WTC11 (cell line): ENCODE results near the gene KLK13. TPM values are rescaled to one million over a fixed set of nuclear protein-coding genes. Genes with fewer than 3 reads are reported as not detected.

ENCODE experiments used
- ATAC-seq: fragments of 200-7000 bp; cut with Tn5 transposase; 2 replicates; pipeline ENCODE4 v1.10.0; 2021; ENCODE audit warnings: mild to moderate bottlenecking, moderate library complexity
- CTCF ChIA-PET: fragments of 300-600 bp; sonication (Branson Sonifier 250); formaldehyde crosslinking; loops from one replicate; lab custom pipeline; 2021; ENCODE audit warnings: antibody characterized with exemption; lab: Charles Lee
- POLR2A ChIA-PET: fragments of 350-600 bp; sonication (Branson Sonifier 250); formaldehyde crosslinking; loops from one replicate; lab custom pipeline; 2021; ENCODE audit warnings: antibody characterized with exemption; lab: Charles Lee
- DNase-seq: peaks from one replicate; pipeline ENCODE4 v3.0.0; 2021; ENCODE audit warnings: low spot score
- H3K27ac Mint-ChIP-seq: 2 replicates; pipeline ENCODE4 v1.8.0; 2021; ENCODE audit warnings: mixed read lengths
- H3K27me3 Mint-ChIP-seq: 2 replicates; pipeline ENCODE4 v1.8.0; 2021; ENCODE audit warnings: low read depth, mild to moderate bottlenecking, moderate library complexity, mixed read lengths
- H3K36me3 Mint-ChIP-seq: 2 replicates; pipeline ENCODE4 v1.8.0; 2021; ENCODE audit warnings: mixed read lengths
- H3K4me1 Mint-ChIP-seq: 2 replicates; pipeline ENCODE4 v1.8.0; 2022; ENCODE audit warnings: mixed read lengths
- H3K4me3 Mint-ChIP-seq: 2 replicates; pipeline ENCODE4 v1.8.0; 2021; ENCODE audit warnings: mild to moderate bottlenecking, moderate library complexity, mixed read lengths
- H3K9me3 Mint-ChIP-seq: 2 replicates; pipeline ENCODE4 v1.8.0; 2021; ENCODE audit warnings: mixed read lengths
- ATF1 ChIP-seq: sonication (generic); formaldehyde crosslinking; IDR thresholded peaks from 2 replicates; pipeline ENCODE4 v1.8.1; 2023; ENCODE audit warnings: mild to moderate bottlenecking, moderate library complexity, missing genetic modification reagents
- ESRRA ChIP-seq: sonication (generic); formaldehyde crosslinking; IDR thresholded peaks from 2 replicates; pipeline ENCODE4 v1.8.1; 2022; ENCODE audit warnings: mild to moderate bottlenecking, missing genetic modification reagents, borderline replicate concordance
- ETV6 ChIP-seq: sonication (generic); formaldehyde crosslinking; IDR thresholded peaks from 2 replicates; pipeline ENCODE4 v1.8.1; 2022; ENCODE audit warnings: mild to moderate bottlenecking, missing genetic modification reagents
- IRF2 ChIP-seq: sonication (generic); formaldehyde crosslinking; IDR thresholded peaks from 2 replicates; pipeline ENCODE4 v1.8.0; 2022; ENCODE audit warnings: low read depth, missing genetic modification reagents, borderline replicate concordance
- JAZF1 ChIP-seq: fragments of 250-450 bp; sonication (Bioruptor Pico); IDR thresholded peaks from 2 replicates; pipeline ENCODE4 v1.9.0; 2021; ENCODE audit warnings: moderate library complexity, mild to moderate bottlenecking, inconsistent platforms
- MXD4 ChIP-seq: fragments of 250-450 bp; sonication (Bioruptor Pico); IDR thresholded peaks from 2 replicates; pipeline ENCODE4 v1.8.0; 2021; ENCODE audit warnings: mild to moderate bottlenecking, moderate library complexity, borderline replicate concordance
- MYBL2 ChIP-seq: sonication (generic); formaldehyde crosslinking; IDR thresholded peaks from 2 replicates; pipeline ENCODE4 v1.8.1; 2023; ENCODE audit warnings: mild to moderate bottlenecking, moderate library complexity, missing genetic modification reagents
- NFYB ChIP-seq: sonication (generic); formaldehyde crosslinking; conservative IDR thresholded peaks from 2 replicates; pipeline ENCODE4 v1.8.0; 2022; ENCODE audit warnings: low read depth, missing genetic modification reagents
- NR1H2 ChIP-seq: sonication (generic); formaldehyde crosslinking; IDR thresholded peaks from 2 replicates; pipeline ENCODE4 v1.9.0; 2021; ENCODE audit warnings: mild to moderate bottlenecking, moderate library complexity, missing genetic modification reagents
- RORB ChIP-seq: fragments of 250-450 bp; sonication (Bioruptor Pico); IDR thresholded peaks from 2 replicates; pipeline ENCODE4 v1.9.0; 2021; ENCODE audit warnings: mild to moderate bottlenecking
- SMAD3 ChIP-seq: sonication (generic); formaldehyde crosslinking; IDR thresholded peaks from 2 replicates; pipeline ENCODE4 v1.8.0; 2022; ENCODE audit warnings: missing genetic modification reagents, mild to moderate bottlenecking, borderline replicate concordance
- SMAD4 ChIP-seq: sonication (generic); formaldehyde crosslinking; IDR thresholded peaks from 2 replicates; pipeline ENCODE4 v1.8.0; 2022; ENCODE audit warnings: mild to moderate bottlenecking, missing genetic modification reagents
- SOX15 ChIP-seq: fragments of 250-450 bp; sonication (Bioruptor Pico); IDR thresholded peaks from 2 replicates; pipeline ENCODE4 v1.9.0; 2021; ENCODE audit warnings: mild to moderate bottlenecking
- TEAD4 ChIP-seq: sonication (generic); formaldehyde crosslinking; IDR thresholded peaks from 2 replicates; pipeline ENCODE4 v1.8.0; 2022; ENCODE audit warnings: mild to moderate bottlenecking, missing genetic modification reagents
- ZNF219 ChIP-seq: sonication (generic); formaldehyde crosslinking; IDR thresholded peaks from 2 replicates; pipeline ENCODE4 v1.8.0; 2023; ENCODE audit warnings: missing genetic modification reagents, mild to moderate bottlenecking, borderline replicate concordance
- ZNF232 ChIP-seq: sonication (generic); formaldehyde crosslinking; IDR thresholded peaks from 2 replicates; pipeline ENCODE4 v1.8.0; 2022; ENCODE audit warnings: mild to moderate bottlenecking, missing genetic modification reagents
- ZNF317 ChIP-seq: sonication (generic); formaldehyde crosslinking; IDR thresholded peaks from 2 replicates; pipeline ENCODE4 v1.8.1; 2023; ENCODE audit warnings: low read depth, mild to moderate bottlenecking, moderate library complexity, missing genetic modification reagents, borderline replicate concordance
- ZNF396 ChIP-seq: fragments of 250-450 bp; sonication (Bioruptor Pico); IDR thresholded peaks from 2 replicates; pipeline ENCODE4 v1.8.0; 2021; ENCODE audit warnings: mild to moderate bottlenecking, moderate library complexity, borderline replicate concordance
- ZNF423 ChIP-seq: fragments of 250-450 bp; sonication (Bioruptor Pico); IDR thresholded peaks from 2 replicates; pipeline ENCODE4 v2.1.2; 2022; ENCODE audit warnings: mild to moderate bottlenecking, moderate library complexity
- total RNA-seq: library from RNA; stranded (reverse); gene quantifications from 3 replicates; pipeline ENCODE4 v1.2.3, GENCODE V29; 2021
- TF ChIP-seq, protein P1 (sequence below): fragments of 250-450 bp; sonication (Bioruptor Pico); IDR thresholded peaks from 2 replicates; pipeline ENCODE4 v2.1.2; 2022; ENCODE audit warnings: mild to moderate bottlenecking, moderate library complexity
- TF ChIP-seq, protein P2 (sequence below): fragments of 250-450 bp; sonication (Bioruptor Pico); IDR thresholded peaks from 2 replicates; pipeline ENCODE4 v1.8.0; 2021; ENCODE audit warnings: mild to moderate bottlenecking
- TF ChIP-seq, protein P3 (sequence below): sonication (generic); formaldehyde crosslinking; IDR thresholded peaks from 2 replicates; pipeline ENCODE4 v1.8.0; 2022; ENCODE audit warnings: mild to moderate bottlenecking, missing genetic modification reagents
- TF ChIP-seq, protein P4 (sequence below): fragments of 250-450 bp; sonication (Bioruptor Pico); IDR thresholded peaks from 2 replicates; pipeline ENCODE4 v1.9.0; 2021; ENCODE audit warnings: mild to moderate bottlenecking
- TF ChIP-seq, protein P5 (sequence below): sonication (generic); formaldehyde crosslinking; IDR thresholded peaks from 2 replicates; pipeline ENCODE4 v1.8.1; 2022; ENCODE audit warnings: low read depth, mild to moderate bottlenecking, moderate library complexity, missing genetic modification reagents, borderline replicate concordance

Gene KLK13
- total RNA-seq, 1 experiment from 2014 or later = 3.1 TPM

DNA sequence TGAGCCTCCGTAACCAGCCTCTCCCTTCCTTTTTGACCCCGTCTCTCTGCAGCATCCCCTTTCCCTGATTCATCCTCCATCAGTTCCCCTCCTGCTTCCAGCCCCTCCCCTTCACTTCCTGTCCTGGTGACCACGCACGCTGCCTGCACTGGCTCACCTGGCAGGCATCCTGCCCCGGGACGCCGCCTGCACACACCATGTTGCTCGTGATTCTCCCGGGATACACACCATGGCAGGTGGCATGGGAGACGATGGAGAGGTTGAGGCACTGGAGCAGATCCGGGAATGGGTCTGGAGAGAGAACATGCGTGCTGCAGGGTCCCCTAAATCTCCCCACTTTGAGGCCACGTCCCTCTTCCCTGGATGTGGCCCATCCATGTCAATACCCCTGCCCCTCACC is 34.3 kb downstream of the KLK13 start:
- H3K27ac Mint-ChIP-seq = no peak overlapping the region
- no peaks in the 10 kb centered on the region for H3K36me3 Mint-ChIP-seq
- TF ChIP-seq ZNF423 (no peak), JAZF1 (CRISPR knock-in tag) (no peak), SMAD4 (CRISPR knock-in tag) (0 out of 2 replicates have a peak, but pooled peaks have one; percentile 13), TEAD4 (CRISPR knock-in tag) (no peak)
- no peak overlapping the region for H3K4me3 Mint-ChIP-seq
- H3K4me1 Mint-ChIP-seq = peaks cover 35% of the 10 kb centered on the region
- peaks cover 4% of the 10 kb centered on the region for H3K27me3 Mint-ChIP-seq
- POLR2A ChIA-PET = no interaction called here
- H3K9me3 Mint-ChIP-seq = peaks cover 6% of the 10 kb centered on the region
- CTCF ChIA-PET = interaction anchor here (0.6 kb wide), 1 partner anchor 64 kb away, joined by 3 read pairs; no protein-coding TSS in a partner anchor
- ATAC-seq = no peak
- DNase-seq = no peak

DNA sequence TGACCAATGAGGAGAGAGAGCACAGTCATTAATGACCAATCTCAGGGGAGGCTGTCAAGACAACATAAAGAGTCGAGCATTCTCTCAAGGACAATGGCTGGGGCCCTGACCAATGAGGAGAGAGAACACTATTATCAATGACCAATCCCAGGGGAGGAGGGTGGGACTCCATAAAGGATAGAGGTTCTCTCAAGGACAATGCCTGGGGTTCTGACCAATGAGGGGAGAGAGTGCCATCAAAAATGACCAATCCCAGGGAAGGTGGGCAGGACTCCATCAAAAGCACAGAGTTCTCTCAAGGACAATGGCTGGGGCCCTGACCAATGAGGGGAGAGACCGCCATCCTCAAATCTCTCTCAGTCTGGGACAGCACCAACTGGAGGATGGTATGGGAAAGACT is 35.2 kb downstream of the KLK13 start:
- no peaks in the 10 kb centered on the region for H3K36me3 Mint-ChIP-seq
- H3K27ac Mint-ChIP-seq = no peak overlapping the region
- no peak for DNase-seq
- no peak overlapping the region for H3K4me3 Mint-ChIP-seq
- TF ChIP-seq ZNF219 (CRISPR knock-in tag) (no peak), NFYB (CRISPR knock-in tag) (peak; percentile 41; the same call in 1 of the 2 replicates), ESRRA (CRISPR knock-in tag) (no peak), NR1H2 (CRISPR knock-in tag) (no peak)
- TF ChIP-seq, protein P1, sequence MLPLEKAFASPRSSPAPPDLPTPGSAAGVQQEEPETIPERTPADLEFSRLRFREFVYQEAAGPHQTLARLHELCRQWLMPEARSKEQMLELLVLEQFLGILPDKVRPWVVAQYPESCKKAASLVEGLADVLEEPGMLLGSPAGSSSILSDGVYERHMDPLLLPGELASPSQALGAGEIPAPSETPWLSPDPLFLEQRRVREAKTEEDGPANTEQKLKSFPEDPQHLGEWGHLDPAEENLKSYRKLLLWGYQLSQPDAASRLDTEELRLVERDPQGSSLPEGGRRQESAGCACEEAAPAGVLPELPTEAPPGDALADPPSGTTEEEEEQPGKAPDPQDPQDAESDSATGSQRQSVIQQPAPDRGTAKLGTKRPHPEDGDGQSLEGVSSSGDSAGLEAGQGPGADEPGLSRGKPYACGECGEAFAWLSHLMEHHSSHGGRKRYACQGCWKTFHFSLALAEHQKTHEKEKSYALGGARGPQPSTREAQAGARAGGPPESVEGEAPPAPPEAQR (CRISPR knock-in tag) = no peak
- ATAC-seq = peak; percentile 34
- POLR2A ChIA-PET = no interaction called here
- CTCF ChIA-PET = interaction anchor here (0.6 kb wide), 1 partner anchor 65 kb away, joined by 3 read pairs; no protein-coding TSS in a partner anchor
- peaks cover 36% of the 10 kb centered on the region for H3K4me1 Mint-ChIP-seq
- peaks cover 6% of the 10 kb centered on the region for H3K9me3 Mint-ChIP-seq
- H3K27me3 Mint-ChIP-seq = no peaks in the 10 kb centered on the region; the same call in 1 of the 2 replicates

DNA sequence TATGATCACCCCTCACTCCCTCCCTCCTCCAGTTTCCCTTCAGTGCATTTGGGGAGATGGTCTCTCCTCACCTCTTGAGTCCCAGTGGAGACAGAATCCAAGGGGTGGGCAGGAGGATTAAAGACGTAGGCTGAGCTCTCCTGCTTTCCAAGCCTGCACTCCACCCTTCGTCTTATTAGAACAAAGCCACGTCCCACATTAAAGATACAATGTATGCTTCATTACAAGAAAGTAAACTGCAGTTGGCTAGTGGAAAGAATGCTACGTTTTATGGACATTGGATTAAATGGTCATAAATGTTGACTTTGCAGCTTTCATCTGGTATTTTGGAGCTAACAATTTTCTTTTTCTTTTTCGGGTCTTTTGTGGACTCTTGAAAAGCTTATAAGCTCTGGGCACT is 37.0 kb downstream of the KLK13 start:
- DNase-seq (no peak), ATAC-seq (no peak)
- H3K27ac Mint-ChIP-seq = no peak overlapping the region
- TF ChIP-seq SMAD3 = no peak
- TF ChIP-seq IRF2 (CRISPR knock-in tag) = no peak
- TF ChIP-seq ATF1 (CRISPR knock-in tag) = no peak
- no peak for TF ChIP-seq SOX15 (CRISPR knock-in tag)
- no peak for TF ChIP-seq RORB (CRISPR knock-in tag)
- TF ChIP-seq, all 79 proteins: peak for 0
- H3K4me1 Mint-ChIP-seq = peaks cover 36% of the 10 kb centered on the region
- no peaks in the 10 kb centered on the region; the same call in 1 of the 2 replicates for H3K27me3 Mint-ChIP-seq
- H3K4me3 Mint-ChIP-seq = no peak overlapping the region
- CTCF ChIA-PET = interaction anchor here (0.6 to 3.1 kb wide), 4 partner anchors 11 to 69 kb away, joined by 3 to 18 read pairs (median 5); no protein-coding TSS in a partner anchor
- POLR2A ChIA-PET = no interaction called here
- H3K9me3 Mint-ChIP-seq = peaks cover 6% of the 10 kb centered on the region
- H3K36me3 Mint-ChIP-seq = no peaks in the 10 kb centered on the region

DNA sequence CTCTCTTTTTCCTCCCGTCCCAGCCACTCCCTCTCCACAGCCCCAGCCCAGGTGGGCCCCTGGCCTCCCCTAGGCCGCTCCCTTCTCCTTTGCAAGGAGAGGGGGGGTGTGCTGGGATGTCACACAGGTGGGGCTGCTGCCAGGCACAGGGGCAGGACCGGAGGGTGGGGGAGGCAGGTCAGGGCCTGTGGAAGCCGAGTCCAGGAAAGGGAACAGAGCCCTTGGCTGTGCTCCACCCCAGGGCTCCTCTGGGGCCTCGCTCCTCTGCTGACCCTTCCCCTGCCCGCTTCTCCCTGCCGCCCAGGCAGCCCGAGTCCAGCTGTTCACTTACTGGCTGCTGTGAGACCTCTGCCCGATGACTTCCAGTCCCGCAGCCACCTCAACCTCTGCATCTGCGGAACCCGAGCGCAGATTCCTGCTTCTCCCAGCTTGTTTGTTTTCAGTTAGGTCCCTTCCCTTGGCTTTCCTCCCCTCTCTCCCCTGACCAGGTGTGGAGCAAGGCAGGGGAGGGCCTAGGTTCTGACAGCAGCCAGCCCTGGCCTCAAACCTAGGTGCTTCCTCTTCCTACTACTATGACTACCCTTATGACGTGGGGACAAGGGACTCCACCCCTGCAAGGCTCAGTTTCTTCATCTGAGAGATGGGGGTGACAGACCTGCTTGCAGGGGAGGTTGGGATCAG is 37.6 kb downstream of the KLK13 start:
- Mint-ChIP-seq H3K9me3 (peaks cover 6% of the 10 kb centered on the region), H3K4me3 (no peak overlapping the region), H3K27me3 (no peaks in the 10 kb centered on the region; the same call in 1 of the 2 replicates), H3K36me3 (no peaks in the 10 kb centered on the region), H3K4me1 (peaks cover 40% of the 10 kb centered on the region), H3K27ac (no peak overlapping the region)
- ChIA-PET CTCF (interaction anchor here (1.2 to 3.1 kb wide), 2 partner anchors 10 to 70 kb away, joined by 3 to 18 read pairs; no protein-coding TSS in a partner anchor), POLR2A (no interaction called here)
- DNase-seq (no peak), ATAC-seq (no peak)
- TF ChIP-seq ETV6 (CRISPR knock-in tag) = no peak
- TF ChIP-seq, protein P2, sequence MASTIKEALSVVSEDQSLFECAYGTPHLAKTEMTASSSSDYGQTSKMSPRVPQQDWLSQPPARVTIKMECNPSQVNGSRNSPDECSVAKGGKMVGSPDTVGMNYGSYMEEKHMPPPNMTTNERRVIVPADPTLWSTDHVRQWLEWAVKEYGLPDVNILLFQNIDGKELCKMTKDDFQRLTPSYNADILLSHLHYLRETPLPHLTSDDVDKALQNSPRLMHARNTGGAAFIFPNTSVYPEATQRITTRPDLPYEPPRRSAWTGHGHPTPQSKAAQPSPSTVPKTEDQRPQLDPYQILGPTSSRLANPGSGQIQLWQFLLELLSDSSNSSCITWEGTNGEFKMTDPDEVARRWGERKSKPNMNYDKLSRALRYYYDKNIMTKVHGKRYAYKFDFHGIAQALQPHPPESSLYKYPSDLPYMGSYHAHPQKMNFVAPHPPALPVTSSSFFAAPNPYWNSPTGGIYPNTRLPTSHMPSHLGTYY (CRISPR knock-in tag) = no peak
- no peak for TF ChIP-seq ZNF232 (CRISPR knock-in tag)
- TF ChIP-seq ZNF317 (CRISPR knock-in tag) = no peak
- no peak for TF ChIP-seq ZNF396
- TF ChIP-seq, protein P3, sequence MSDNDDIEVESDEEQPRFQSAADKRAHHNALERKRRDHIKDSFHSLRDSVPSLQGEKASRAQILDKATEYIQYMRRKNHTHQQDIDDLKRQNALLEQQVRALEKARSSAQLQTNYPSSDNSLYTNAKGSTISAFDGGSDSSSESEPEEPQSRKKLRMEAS (CRISPR knock-in tag) = no peak
- TF ChIP-seq, protein P4, sequence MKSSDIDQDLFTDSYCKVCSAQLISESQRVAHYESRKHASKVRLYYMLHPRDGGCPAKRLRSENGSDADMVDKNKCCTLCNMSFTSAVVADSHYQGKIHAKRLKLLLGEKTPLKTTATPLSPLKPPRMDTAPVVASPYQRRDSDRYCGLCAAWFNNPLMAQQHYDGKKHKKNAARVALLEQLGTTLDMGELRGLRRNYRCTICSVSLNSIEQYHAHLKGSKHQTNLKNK (CRISPR knock-in tag) = no peak
- no peak for TF ChIP-seq MYBL2 (CRISPR knock-in tag)
- TF ChIP-seq MXD4 (CRISPR knock-in tag) = no peak
- TF ChIP-seq, protein P5, sequence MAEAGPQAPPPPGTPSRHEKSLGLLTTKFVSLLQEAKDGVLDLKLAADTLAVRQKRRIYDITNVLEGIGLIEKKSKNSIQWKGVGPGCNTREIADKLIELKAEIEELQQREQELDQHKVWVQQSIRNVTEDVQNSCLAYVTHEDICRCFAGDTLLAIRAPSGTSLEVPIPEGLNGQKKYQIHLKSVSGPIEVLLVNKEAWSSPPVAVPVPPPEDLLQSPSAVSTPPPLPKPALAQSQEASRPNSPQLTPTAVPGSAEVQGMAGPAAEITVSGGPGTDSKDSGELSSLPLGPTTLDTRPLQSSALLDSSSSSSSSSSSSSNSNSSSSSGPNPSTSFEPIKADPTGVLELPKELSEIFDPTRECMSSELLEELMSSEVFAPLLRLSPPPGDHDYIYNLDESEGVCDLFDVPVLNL (CRISPR knock-in tag) = no peak
